Activated CD4-positive, alpha-beta T cell treated with anti-CD3 and anti-CD28 coated beads, Interleukin-2, amount 50 U/mL, for 4 hours (primary cell): Measurements from ENCODE around the gene IGHMBP2.
"Not testable (repeated sequence)": the region's sequence is repeated elsewhere in the genome, so short reads cannot be mapped to it uniquely, and the experiment has no call there.

ENCODE experiments used
- DNase-seq, 2 experiments: peaks; one replicate each; pipeline ENCODE4 v3.0.0-alpha.2; 2020

The IGHMBP2 gene

DNA sequence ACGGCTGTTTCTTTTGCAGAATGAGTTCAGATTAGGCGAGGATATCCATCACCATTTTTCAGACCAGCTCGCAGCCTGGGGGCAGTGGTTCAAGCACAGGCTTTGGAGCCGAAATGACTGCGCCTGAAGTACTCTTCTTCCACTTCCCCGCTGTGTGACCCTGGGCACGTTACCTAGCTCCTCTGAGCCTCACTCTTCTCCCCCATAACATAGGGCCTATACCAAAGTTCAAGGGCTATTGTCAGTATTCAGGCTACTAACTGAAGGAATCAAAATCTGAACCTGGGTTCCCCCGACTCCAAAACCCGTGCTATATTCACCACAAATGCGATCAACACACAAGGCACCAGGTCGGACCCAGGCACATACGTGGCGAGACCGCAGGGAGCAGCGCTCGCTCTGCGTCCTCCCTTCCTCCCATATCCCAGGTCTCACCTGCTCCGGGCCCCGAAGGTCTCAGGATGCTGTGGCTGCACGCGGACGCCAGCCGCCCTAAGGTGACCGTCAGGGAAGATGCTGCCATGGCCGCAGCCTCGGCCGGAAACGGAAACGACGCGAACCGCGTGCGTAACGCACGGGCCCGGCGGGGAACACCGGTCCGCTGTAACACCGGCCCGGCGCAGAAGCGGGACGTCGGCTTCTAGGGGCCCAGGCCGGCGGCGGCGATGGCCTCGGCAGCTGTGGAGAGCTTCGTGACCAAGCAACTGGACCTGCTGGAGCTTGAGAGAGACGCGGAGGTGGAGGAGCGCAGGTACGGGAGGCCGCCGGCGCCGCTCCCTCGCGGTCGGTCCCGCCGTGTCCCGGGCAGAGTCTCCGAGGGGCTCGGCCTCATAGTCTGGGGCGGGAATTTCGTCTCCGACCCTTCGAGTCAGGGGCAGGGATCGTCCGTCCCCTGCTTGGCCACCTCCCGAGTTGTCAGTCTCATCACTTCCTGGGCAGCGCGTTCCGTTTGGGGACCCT, at the start of gene IGHMBP2, which contains the start of gene MRPL21:
TSS of gene IGHMBP2 (plus strand) at position 604 of the 960 bp plus-strand sequence. CDS start at position 666, 62 bp downstream.
TSS of gene MRPL21 (minus strand) at position 545 of the 960 bp plus-strand sequence. CDS start at position 523, 22 bp downstream.
- DNase-seq, result peak; percentile 72

DNA sequence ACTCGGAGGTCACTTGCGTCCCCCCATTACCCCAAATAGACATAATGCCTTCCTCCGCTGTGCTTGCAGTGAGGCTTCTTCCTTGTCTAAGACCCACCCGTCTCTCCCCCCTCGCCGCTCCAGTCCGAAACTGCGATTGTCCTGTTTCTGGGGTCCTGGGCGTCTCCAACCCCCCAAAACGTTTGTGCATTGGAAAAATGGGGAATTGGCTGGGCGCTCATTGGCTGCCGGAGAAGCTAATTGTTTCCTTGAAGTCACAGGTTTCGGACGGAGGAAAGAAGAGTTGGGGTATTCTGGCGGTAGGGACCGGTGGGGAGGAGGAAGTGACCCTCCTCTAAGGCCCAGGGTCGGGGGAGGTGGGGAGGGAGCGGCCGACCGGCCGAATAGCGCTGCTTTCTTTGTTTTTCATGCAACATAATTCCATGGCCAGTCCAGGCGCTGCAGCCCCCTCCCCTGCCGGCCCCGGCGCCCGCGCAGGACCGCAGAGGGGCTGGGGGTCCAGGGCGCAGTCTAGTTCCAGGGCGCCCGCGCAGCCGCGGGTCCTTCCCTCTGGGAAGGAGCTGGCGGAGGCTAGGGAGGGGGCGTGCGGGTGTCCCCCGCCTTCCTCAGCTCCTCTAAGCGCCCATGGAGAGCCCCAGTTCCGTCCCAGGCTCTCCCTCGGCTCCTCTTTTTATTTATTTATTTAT, 49.3 kb upstream of the IGHMBP2 start:
- DNase-seq, result no peak

DNA sequence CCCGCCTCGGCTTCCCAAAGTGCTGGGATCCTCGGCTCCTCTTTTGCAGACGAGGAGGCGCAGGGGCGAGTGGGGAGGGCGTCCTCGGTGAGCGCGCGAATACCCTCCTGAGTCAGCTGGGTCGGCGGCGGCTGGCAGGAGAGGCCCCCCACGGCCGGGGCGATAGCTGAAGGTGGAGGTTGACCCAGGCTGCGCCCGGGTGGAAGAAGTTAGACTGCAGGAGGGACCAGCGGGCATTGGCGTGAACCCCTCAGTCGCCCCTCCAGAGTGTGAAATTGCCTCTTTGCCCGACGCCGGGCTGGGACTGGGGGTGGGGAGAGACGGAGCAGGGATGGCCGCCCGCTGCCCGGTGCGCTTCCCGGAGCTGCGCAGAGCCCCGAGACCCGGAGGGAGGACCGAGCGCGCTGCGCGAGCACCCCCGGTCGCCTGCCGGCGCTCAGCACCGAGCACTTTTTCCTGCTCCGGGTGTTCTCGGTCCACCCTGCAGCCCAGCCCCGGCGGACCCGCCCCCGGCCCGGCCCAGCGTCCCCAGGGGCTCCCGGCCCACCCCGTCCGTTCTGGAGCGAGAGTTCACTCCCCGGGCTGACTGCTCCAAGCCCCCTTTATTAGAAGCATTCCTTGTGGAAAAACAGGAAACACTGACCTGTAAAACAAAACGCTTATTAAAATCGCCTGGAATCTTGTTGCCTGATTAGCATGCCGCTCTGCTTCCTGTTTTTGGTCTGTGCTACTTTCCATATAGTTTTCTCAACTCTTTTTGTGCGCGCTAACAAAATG, 48.3 kb upstream of the IGHMBP2 start:
- DNase-seq, result no peak

DNA sequence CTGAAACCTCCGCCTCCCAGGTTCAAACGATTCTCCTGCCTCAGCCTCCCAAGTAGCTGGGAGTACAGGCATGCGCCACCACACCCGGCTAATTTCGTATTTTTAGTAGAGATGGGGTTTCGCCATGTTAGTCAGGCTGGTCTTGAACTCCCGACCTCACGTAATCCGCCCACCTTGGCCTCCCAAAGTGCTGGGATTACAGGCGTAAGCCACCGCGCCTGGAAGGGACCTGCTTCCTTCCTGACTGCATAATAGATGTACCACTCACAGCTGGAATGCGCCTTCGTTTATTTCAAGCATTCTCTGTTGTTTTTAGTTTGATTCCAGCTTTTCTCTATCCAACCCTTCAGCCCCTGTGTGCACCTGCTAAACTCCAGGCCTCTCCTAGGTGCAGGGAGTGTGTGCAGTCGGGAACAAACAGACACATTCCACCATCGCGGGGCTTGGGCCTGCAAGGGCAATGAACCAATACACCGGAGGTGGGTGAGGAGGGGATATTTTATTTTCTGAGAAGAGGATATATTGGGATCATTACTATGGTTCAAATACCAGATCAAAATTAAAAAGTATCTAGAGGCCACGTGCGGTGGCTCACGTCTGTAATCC, 47.2 kb upstream of the IGHMBP2 start:
- DNase-seq, result not testable (repeated sequence)

GRCh38 chr11:68857037-68857586, 46.6 kb upstream of the IGHMBP2 start:
- no peak for DNase-seq

DNA sequence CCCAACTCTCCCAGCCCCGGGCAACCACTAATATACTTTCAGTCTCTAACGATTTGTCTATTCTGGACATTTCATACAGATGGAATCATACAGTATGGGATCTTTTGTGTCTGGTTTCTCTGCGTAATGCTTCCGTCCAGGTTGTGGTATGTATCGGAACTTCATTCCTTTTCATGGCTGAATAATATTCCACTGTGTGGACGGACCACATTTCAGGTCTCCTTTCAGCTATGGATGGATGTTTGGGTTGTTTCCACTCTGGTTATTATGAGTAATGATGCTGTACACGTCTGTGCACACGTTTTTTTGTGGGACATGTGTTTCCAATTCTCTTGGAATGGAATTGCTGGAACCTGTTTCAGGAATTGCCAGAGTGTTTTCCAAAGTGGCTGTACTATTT, 44.6 kb upstream of the IGHMBP2 start:
- no peak for DNase-seq

- no peak for DNase-seq
These were observed 41.3 kb upstream of the IGHMBP2 start for GRCh38 chr11:68862421-68862820.

- DNase-seq, result no peak
These were observed 40.0 kb upstream of the IGHMBP2 start for GRCh38 chr11:68863553-68864265.

DNA sequence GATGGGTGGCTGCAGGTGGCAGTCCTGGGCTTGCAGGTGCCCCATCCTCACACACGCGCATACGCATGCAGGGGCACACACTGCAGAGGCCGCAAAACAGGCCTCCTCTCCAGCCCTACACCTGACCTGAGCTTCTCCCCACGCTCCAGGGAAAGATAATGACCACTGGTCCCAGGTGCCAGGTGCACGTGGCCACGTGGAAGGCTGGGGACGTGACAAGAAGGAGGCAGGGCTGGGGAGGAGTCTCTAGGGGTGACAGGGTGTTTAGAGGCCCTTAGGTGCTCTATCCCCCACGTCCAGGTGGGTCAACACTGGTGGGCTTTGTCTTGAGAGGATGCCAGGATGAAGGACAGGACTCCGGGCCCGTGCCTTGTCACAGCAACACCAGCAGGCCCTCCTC, 38.5 kb upstream of the IGHMBP2 start:
- no peak for DNase-seq

GRCh38 chr11:68867066-68867465, 36.6 kb upstream of the IGHMBP2 start:
- no peak for DNase-seq

DNA sequence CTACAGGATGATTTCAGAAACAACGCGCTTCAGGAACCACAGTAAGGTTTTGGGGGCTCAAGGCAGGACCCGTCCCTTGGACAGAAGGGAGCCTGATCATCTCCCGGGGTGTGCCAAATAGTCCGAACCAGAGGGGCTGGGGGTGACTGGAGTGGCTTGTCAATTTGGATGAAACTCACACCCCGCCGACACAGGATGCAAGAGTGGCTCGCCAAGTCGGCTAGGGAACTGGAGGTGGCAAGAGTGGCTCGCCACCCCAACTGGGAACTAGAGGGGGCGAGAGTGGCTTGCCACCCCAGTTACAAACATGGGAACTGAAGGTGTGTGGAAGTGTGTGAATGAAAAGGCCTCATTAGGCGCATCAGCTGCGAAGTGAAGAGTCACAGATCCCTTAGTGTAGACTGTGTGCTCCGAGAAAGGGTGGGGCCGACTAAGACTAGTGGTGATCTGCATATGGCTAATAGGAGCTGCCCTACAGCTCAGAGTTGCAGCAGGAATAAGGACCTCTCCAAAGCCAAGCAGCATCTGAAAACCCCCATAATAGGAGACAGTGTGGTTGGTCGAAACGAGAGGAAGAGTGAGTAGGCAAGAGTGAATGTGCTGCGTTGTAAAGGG, 35.4 kb upstream of the IGHMBP2 start:
- DNase-seq, result no peak

GRCh38 chr11:68870470-68870869, 33.2 kb upstream of the IGHMBP2 start:
- DNase-seq, result no peak

DNA sequence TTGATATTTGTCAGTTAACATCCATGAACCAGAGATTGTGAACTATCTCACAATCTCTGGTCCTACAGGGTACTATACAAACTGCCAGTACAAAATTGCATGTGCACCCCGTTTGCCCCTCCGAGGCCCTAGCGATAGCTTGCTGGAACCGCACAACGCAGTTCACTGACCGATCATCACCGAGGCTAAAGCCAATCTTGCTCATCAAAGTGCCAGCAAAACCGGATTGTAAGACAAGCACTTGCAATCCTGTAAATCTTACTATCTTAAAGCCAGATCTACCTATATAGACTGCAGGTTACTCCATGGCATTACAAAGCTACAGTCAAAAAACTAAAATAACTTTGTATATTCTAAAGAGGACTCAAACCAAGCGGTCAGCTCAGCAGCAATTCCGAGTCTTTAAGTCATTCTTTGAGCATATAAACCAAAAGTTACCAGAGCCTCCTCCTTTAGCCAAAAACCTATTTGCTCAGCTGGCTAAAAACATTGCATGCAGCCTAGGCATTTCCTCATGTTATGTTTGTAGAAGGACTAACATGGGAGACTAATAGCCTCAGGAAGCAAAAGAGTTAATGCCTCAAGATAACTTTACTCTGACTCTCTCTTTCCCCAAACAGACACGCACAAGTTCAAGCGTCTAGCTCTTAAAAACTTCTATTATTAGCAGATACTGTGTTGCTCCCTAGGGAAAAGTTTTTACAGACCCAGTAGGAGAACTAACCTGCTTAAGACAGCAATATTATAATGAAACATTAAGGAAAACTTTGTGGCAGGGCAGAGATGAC, 31.3 kb upstream of the IGHMBP2 start:
- no peak for DNase-seq

DNA sequence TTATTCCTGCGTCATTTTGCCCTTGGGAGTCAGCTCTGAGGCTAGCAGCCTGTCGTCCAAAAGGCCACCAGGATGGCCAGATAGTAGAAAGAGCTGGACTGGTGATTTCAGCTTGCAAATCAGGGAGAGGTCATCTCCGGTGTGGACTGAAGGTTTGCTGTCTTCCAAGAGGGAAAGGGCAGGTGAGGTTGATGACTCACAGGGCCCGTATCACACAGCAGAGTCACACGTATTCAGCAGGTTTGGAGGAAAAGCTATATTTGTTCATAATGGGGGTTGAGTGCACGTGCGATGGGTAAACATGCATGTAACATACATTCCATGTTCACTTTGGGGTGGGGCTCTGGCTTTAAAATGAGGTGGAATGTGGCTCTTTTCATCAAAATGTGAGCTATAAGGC, 25.7 kb upstream of the IGHMBP2 start:
- no peak for DNase-seq

DNA sequence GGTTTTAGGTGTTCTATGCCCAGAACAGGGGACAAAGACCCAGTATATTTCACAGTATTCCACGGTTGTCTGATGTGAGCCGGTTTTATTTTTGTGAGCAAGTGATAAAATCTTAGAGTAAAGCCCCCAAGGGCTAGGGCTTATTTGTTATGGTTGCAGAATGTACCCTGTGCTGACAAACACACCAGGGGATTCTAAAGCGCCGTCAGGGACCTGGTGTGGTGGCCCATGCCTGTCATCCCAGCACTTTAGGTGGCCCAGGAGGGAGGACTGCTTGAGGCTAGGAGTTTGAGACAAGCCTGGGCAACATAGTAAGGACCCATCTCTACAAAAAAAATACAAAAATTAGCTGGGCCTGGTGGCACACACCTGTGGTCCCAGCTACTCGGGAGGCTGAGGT, 22.8 kb upstream of the IGHMBP2 start:
- no peak for DNase-seq

DNA sequence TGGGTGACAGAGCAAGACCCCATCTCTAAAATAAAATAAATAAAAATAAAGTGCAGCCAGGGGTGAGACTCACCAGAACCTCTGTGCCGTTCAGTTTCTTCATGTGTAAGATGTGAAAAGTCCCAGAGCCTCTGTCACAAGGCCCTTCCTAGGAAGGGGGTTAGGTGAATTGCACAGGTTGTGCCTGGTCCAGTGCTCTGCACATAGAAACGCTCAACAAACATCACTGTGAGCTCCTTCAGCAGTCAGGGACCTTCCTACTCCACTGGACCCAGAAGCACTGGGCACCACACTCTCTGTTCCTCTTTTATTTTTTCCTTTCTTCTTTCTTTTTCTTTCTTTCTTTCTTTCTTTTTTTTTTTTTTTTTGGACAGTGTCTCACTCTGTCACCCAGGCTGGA, 22.4 kb upstream of the IGHMBP2 start:
- no peak for DNase-seq

GRCh38 chr11:68882391-68882790, 21.3 kb upstream of the IGHMBP2 start:
- DNase-seq, result no peak

GRCh38 chr11:68884827-68885226, 18.9 kb upstream of the IGHMBP2 start:
- not testable (repeated sequence) for DNase-seq

- DNase-seq, result no peak
These were observed 13.7 kb upstream of the IGHMBP2 start for GRCh38 chr11:68889948-68890446.
